ENCODE data around the gene KCNK3. TPM values are rescaled to one million over a fixed set of nuclear protein-coding genes. Genes with fewer than 3 reads are reported as not detected.
"Not testable (repeated sequence)": the region's sequence is repeated elsewhere in the genome, so short reads cannot be mapped to it uniquely, and the experiment has no call there.

Gene KCNK3
- total RNA-seq, 1 donor, result 2.3 TPM

DNA sequence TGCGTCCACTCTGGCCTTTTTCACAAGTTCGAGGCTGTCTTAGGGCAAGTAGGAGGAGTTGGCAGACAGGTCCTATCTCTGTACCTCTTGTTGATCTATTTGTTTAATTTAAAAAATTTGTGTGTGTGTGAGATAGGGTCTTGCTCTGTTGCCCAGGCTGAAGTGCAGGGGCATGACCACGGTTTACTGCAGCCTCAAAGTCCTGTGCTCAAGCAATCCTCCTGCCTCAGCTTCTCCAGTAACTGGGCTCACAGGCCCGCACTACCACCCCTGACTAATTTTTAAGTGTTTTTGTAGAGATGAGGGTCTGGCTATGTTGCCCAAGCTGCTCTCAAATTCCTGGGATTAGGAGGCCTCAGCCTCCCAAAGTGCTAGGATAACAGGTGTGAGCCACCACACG is 67.3 kb downstream of the KCNK3 start:
- DNase-seq (ENCODE audit: low read depth), result no peak
- H3K4me3 ChIP-seq (ENCODE audit: low read depth, low read length), result no peak overlapping the region
- TF ChIP-seq, protein P1, sequence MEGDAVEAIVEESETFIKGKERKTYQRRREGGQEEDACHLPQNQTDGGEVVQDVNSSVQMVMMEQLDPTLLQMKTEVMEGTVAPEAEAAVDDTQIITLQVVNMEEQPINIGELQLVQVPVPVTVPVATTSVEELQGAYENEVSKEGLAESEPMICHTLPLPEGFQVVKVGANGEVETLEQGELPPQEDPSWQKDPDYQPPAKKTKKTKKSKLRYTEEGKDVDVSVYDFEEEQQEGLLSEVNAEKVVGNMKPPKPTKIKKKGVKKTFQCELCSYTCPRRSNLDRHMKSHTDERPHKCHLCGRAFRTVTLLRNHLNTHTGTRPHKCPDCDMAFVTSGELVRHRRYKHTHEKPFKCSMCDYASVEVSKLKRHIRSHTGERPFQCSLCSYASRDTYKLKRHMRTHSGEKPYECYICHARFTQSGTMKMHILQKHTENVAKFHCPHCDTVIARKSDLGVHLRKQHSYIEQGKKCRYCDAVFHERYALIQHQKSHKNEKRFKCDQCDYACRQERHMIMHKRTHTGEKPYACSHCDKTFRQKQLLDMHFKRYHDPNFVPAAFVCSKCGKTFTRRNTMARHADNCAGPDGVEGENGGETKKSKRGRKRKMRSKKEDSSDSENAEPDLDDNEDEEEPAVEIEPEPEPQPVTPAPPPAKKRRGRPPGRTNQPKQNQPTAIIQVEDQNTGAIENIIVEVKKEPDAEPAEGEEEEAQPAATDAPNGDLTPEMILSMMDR (IDR thresholded peaks at IDR 0.05; ENCODE audit: insufficient read depth, low read length), result no peak

DNA sequence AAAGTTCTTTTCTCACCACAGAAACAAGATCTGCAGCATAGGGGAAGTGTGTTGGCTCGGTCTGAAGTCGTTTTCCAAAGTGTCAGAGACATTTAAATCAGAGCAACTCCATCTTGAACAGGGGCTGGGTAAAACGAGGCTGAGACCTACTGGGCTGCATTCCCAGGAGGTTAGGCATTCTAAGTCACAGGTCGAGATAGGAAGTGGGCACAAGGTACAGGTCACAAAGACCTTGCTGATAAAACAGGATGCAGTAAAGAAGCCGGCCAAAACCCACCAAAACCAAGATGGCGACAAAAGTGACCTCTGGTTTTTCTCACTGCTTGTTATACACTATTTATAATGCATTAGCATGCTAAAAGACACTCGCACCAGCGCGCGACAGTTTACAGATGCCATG is 68.5 kb downstream of the KCNK3 start:
- DNase-seq (ENCODE audit: low read depth), result not testable (repeated sequence)

DNA sequence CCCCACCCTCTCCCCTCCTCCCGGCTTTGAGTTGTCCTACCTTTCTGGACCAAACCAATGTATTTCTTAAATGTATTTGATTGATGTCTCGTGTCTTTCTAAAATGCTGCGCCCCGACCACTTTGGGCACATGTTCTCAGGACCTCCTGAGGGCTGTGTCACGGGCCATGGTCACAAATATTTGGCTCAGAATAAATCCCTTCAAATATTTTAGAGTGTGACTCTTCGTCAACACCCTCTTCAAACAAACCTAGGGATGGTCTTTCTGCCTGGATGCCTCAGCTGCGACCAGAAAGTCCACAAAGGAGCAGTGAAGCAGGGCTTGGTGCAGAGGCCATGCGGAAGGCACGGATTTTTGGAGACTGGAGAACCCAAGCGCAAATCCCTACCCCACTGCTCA is 70.5 kb downstream of the KCNK3 start:
- DNase-seq (ENCODE audit: low read depth), result no peak
- TF ChIP-seq, protein P1 (IDR thresholded peaks at IDR 0.05; ENCODE audit: insufficient read depth, low read length), result no peak
- no peak overlapping the region for H3K4me3 ChIP-seq (ENCODE audit: low read depth, low read length)

More for the DNA sequence above, 68.5 kb downstream of the KCNK3 start:
- H3K4me3 ChIP-seq (ENCODE audit: low read depth, low read length), result not testable (repeated sequence)

DNA sequence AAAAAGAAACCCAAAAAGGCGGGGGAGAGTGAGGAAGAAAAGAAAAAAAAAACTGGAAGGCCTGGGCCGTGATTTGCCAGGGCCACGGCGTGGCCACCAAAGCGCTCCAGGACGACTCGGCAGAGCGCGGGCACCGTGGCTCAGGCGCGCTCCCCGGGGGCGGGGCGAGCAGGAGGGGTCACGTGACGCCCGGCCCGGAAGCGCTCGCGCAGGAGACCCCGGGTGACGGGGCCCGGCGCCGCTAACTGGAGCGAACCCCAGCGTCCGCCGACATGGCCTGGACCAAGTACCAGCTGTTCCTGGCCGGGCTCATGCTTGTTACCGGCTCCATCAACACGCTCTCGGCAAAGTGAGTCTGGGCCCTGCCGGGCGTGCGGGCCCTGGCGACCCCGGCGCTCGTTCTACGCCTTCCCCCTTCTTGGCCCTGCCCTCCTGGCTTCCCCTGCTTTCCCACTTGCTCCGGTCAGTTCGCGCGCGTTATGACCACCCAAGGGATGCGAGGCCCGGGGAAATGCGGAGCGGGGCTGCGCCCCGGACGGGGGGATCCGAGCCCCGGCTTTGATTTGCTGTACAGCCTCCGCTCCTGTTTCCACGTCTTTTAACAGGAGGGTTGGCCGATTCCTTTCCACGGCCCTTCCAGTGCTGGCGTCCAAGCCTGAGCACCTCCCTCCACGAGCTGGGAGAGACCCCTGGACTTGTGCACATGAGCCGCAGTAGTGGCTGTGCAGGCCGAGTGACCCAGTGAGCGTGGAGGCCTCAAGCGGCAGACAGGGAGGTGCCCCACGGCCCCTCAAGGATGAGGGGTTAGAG is 71.8 kb downstream of the KCNK3 start, which contains the start of gene SLC35F6:
SLC35F6 (plus strand) TSS at position 207 of the 810 bp plus-strand sequence; CDS start at position 273, 66 bp downstream.
- H3K4me3 ChIP-seq (ENCODE audit: low read depth, low read length), result peak within 1 kb of the TSS; percentile 95
- DNase-seq (ENCODE audit: low read depth), result peak; percentile 76
- TF ChIP-seq, protein P1 (IDR thresholded peaks at IDR 0.05; ENCODE audit: insufficient read depth, low read length), result no peak

DNA sequence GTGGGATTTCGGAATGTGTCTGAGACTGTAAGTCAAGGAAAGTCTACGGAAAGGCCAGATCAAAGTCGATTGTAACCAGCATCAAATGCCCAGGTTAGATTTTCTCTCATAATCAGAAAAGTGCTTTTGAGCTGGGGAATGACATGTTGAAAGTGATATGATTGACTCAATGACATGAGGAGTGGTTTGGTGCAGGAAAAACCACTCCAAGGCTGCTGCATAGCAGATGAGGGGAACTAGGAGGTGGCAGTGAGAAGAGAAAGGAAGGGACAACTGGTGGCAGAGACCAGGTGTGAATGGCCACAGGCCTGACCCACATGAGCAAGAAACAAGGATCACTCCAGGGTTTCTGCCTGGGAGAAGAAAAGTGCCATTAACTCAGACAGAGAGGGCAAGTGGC is 72.4 kb downstream of the KCNK3 start:
- peak overlapping the region; percentile 95 for H3K4me3 ChIP-seq (ENCODE audit: low read depth, low read length)
- DNase-seq (ENCODE audit: low read depth), result no peak
- TF ChIP-seq, protein P1 (IDR thresholded peaks at IDR 0.05; ENCODE audit: insufficient read depth, low read length), result no peak

DNA sequence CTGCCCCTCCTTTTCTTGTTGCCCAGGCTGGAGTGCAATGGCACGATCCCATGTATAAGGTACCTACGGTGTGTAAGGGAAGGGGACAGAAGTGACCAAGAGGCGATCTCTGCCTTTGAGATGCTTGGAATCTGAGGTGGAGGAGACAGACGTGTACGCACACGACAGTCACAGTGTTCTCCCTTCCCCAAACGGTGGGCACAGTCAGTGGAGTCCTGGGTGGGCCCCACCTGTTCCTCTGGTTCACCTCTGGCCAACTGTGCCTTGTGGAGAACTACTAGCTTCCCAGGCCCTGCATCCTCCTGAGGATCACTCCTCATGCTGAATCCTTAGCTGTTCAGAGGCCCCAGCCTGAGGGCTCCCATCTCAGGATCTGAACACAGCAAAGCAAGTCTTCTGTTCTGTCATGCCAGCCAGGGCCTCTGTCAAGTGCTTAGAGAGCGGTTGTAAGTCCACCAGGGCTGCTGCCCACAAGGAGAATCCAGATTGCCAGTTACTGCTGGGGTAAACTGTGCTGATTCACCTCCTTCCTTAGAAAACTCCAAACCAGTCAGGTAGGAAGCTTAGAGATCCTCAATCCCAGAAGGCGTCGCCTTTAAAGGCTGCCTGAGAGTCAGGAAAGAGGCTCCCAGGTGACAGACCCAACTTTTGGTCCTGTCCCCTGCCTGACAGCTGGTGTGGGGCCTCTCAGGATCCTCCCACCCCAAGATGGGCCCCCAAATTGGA is 73.1 kb downstream of the KCNK3 start:
- peak overlapping the region; percentile 95 for H3K4me3 ChIP-seq (ENCODE audit: low read depth, low read length)
- DNase-seq (ENCODE audit: low read depth), result no peak
- TF ChIP-seq, protein P1 (IDR thresholded peaks at IDR 0.05; ENCODE audit: insufficient read depth, low read length), result no peak

DNA sequence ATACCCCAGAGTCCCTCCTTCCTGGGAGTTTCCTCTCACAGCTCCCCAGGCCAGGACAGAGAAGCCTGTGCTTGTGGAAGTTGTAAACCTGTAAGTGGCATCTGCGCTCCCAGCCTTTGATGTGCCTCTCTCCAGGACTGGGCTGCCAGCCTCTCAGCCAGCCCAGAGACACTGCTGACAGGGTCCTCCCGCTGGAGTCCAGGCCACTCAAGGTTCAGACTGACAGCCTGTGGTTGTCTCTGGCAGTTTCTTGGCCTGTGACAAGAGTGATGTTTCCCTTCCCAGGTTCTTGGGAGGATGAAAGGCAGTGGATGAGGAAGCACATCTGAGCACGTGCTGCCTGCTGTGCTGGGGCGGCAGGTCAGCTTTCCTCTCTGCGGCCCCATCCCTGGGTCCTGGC is 74.6 kb downstream of the KCNK3 start:
- no peak for DNase-seq (ENCODE audit: low read depth)
- H3K4me3 ChIP-seq (ENCODE audit: low read depth, low read length), result no peak overlapping the region
- TF ChIP-seq, protein P1 (IDR thresholded peaks at IDR 0.05; ENCODE audit: insufficient read depth, low read length), result no peak
